Measurements from ENCODE around the gene HNRNPA1L2.

GRCh38 chr13:52652196-52652979 lies 10.2 kb downstream of the HNRNPA1L2 start, which contains the start of gene SUGT1:
- TF ChIP-seq CTCF (IDR thresholded peaks at IDR 0.05) (peak; percentile 69), EZH2phosphoT487 (IDR thresholded peaks at IDR 0.05) (no peak)
